Esophagus muscularis mucosa (tissue), 4 donors: ENCODE results near the gene SLC22A4.

Experiments used
- CTCF ChIP-seq, 3 experiments: fragments of 200-600 bp in 2 of 3; fragments of 450-650 bp in 1 of 3; sonication (generic) in 2 of 3; IDR thresholded peaks; one replicate each; pipeline ENCODE4 v1.5.1; 2017 to 2019; ENCODE audit warnings: antibody characterized with exemption in 3 of 3, mild to moderate bottlenecking in 2 of 3, moderate library complexity in 1 of 3
- EP300 ChIP-seq: sonication (generic); formaldehyde crosslinking; IDR thresholded peaks from one replicate; pipeline ENCODE4 v1.6.1; 2017; ENCODE audit warnings: antibody characterized with exemption
- POLR2A ChIP-seq: fragments of 450-650 bp; IDR thresholded peaks from one replicate; pipeline ENCODE4 v1.6.1; 2017; ENCODE audit warnings: antibody characterized with exemption, moderate library complexity, mild to moderate bottlenecking, low read depth
- POLR2AphosphoS5 ChIP-seq, 2 donors: sonication (generic); formaldehyde crosslinking; IDR thresholded peaks; one replicate each; pipeline ENCODE4 v1.6.1; 2017; ENCODE audit warnings: antibody characterized with exemption in 2 of 2

GRCh38 chr5:132267166-132267739 is 26.9 kb upstream of the SLC22A4 start:
- TF ChIP-seq CTCF (IDR thresholded peaks at IDR 0.05), result no peak
- no peak for TF ChIP-seq POLR2A
- TF ChIP-seq EP300, result no peak
- TF ChIP-seq POLR2AphosphoS5 (IDR thresholded peaks at IDR 0.05), result no peak
